ENCODE measurements around the gene GDAP2.

GDAP2 gene

DNA sequence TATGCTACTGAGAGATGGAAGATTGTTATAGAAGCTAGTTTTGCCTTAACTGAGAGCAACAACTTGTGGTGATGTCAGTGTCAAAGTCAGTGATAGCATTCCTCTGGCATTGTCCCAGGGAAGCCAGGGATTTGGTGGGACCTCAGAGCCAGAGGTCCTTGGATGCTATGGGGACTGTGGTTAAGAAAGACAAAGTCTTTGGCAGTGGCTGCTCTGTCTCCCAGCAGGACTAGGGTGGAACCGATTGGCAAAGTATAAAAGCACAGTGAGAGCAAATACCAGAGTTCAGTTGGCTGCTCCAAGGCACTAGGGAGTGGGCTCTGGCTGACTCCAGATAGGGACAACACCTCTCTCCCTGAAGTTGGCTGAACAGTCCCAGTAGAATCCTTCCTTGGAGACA, 104.8 kb downstream of the GDAP2 start:
- no peak for TF ChIP-seq Cebpa-rat (IDR thresholded peaks at IDR 0.05)
- no peak overlapping the region for H3K4me2 ChIP-seq
- H3K4me1 ChIP-seq: peaks cover 0 to 13% (median 0%) of the 10 kb centered on the region in 10 experiments; a peak in 8 of 20 replicates
- H4K20me1 ChIP-seq: no peaks in the 10 kb centered on the region
- no peak overlapping the region for H3K9ac ChIP-seq
- H3K36me3 ChIP-seq: no peaks in the 10 kb centered on the region
- H3K27ac ChIP-seq: no peak overlapping the region
- no peak overlapping the region for H3K4me3 ChIP-seq
- H3K9me3 ChIP-seq (replicated peaks in 1 of 11): peaks cover 22 to 29% (median 25%) of the 10 kb centered on the region in 11 experiments
- H3K27me3 ChIP-seq: no peaks in the 10 kb centered on the region

DNA sequence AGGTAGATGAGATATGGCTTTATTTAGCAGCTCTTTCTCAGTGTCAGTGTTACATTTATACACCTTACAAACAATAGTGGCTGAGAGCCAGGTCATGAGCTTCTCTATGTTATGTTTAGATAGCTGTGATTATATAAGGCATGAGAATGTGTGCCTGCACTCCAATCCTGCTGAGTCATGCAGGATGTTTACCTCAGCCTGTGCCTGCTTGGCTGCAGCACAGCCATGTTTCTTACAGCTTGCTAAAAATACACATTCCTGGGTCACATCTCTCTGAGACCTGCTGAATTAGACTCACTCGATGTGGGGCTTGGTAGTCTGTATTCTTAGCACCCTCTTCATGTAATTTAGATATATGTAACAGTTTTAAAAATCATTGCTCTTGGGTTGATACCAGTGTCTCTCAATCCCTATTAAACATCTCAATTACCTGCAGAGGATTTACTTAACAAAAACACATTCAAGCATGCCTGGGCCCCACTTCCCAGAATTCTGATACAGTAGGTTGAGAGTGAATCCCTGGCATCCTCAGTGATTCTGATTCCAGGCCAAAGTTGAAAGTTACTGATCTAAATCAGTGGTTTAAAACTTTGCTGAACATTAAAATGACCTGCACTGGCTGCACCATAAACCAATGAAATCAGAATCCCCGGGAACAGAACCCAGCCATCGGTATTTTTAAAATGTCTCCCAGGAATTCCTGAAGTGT, 107.5 kb downstream of the GDAP2 start:
- Histone ChIP-seq H3K4me2 (no peak overlapping the region), H3K9ac (no peak overlapping the region)

DNA sequence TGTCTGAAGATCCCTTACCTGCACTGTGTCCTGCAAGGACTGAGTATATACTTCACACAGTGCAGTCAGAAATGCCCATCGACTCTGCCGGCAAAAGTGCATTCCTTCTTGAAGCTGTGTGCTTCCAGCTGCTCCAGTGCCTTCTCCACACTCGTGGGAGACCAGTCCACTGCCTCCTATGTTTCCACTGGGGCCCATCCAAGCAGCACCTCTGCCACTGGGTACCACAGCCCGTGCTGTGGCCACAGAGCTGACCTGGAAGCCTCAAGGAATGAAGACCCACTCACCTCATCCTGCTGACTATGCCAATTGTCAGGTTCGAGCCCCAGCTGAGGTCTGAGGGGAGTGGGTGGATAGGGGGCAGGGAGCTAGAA, 108.1 kb downstream of the GDAP2 start:
- Histone ChIP-seq H3K9me3 (replicated peaks in 1 of 11) (peaks cover 22 to 38% (median 30%) of the 10 kb centered on the region in 11 experiments), H3K27me3 (no peaks in the 10 kb centered on the region), H3K36me3 (no peaks in the 10 kb centered on the region), H3K4me2 (no peak overlapping the region), H3K4me3 (no peak overlapping the region), H3K9ac (no peak overlapping the region), H3K27ac (no peak overlapping the region), H3K4me1 (peaks cover 0 to 6% (median 0%) of the 10 kb centered on the region in 10 experiments; a peak in 7 of 20 replicates), H4K20me1 (no peaks in the 10 kb centered on the region)
- TF ChIP-seq Cebpa-rat (IDR thresholded peaks at IDR 0.05): no peak

More for the DNA sequence above, 107.5 kb downstream of the GDAP2 start:
- Histone ChIP-seq H3K36me3 (no peaks in the 10 kb centered on the region), H3K4me3 (no peak overlapping the region), H4K20me1 (no peaks in the 10 kb centered on the region), H3K27ac (no peak overlapping the region), H3K27me3 (no peaks in the 10 kb centered on the region), H3K4me1 (peaks cover 0 to 12% (median 0%) of the 10 kb centered on the region in 10 experiments; a peak in 8 of 20 replicates), H3K9me3 (replicated peaks in 1 of 11) (peaks cover 22 to 38% (median 30%) of the 10 kb centered on the region in 11 experiments)
- TF ChIP-seq Cebpa-rat (IDR thresholded peaks at IDR 0.05): no peak

DNA sequence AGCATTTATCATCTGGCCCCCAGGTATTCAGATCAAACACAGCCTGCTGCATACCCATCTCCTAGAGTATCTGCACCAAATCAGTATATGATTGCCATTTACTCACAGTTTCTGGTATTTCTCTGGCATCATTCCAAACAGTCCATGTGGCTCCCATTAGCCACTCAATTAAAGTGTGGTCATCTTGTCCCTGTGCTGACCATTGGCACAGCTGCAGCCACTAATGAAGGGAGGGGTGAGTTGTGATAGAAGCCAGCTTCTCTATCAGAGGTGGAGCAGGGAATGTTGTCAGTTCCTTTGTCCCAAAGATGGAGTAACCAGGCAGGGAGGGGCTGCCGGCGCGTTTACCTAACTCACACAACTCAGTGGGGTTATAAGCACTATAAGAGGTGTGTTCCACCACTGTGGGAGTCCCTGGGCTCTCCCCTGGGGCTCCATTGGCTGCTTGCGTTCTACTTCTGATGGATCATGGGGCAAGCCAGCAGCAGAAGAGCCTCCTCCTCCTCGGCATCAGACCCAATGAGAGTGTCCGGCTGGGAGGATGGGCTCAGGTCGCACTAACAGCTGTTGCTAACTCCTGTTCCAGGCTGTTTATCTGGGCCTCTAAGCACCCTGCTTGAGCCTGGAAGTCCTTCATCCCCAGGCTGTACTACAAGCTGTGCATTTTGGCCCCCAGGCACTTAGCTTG, 108.6 kb downstream of the GDAP2 start:
- no peak for TF ChIP-seq Cebpa-rat (IDR thresholded peaks at IDR 0.05)
- Histone ChIP-seq H3K36me3 (no peaks in the 10 kb centered on the region), H3K4me1 (peaks cover 0 to under 1% (median 0%) of the 10 kb centered on the region in 10 experiments; a peak in 1 of 20 replicates), H3K9ac (no peak overlapping the region), H3K4me2 (no peak overlapping the region), H3K9me3 (replicated peaks in 1 of 11) (peaks cover 22 to 38% (median 30%) of the 10 kb centered on the region in 11 experiments), H4K20me1 (no peaks in the 10 kb centered on the region), H3K27ac (no peak overlapping the region), H3K27me3 (no peaks in the 10 kb centered on the region), H3K4me3 (no peak overlapping the region)

DNA sequence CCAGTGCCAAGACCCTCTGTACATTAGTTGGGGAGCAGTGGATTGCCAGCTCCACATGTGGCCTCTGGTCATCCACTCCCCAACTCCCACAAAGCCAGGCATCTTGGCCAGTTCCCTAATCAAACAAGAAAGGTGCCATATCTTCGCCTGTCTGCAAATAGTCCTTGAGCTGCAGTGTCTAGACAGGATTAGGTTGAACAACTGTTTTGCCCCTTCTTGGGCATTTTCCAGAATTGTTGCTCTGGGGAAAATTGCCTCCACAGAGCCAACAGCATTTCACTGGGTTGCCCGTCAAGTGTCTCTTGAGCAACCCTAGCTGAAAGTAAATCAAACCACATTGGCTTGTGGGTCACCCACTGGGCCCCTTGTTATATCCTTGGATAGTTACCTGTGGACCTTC, 109.3 kb downstream of the GDAP2 start:
- Histone ChIP-seq H3K36me3 (no peaks in the 10 kb centered on the region), H3K4me2 (no peak overlapping the region), H3K9me3 (replicated peaks in 1 of 11) (peaks cover 22 to 38% (median 30%) of the 10 kb centered on the region in 11 experiments), H3K4me1 (no peaks in the 10 kb centered on the region), H4K20me1 (no peaks in the 10 kb centered on the region), H3K27ac (no peak overlapping the region), H3K27me3 (no peaks in the 10 kb centered on the region), H3K9ac (no peak overlapping the region), H3K4me3 (no peak overlapping the region)
- no peak for TF ChIP-seq Cebpa-rat (IDR thresholded peaks at IDR 0.05)

DNA sequence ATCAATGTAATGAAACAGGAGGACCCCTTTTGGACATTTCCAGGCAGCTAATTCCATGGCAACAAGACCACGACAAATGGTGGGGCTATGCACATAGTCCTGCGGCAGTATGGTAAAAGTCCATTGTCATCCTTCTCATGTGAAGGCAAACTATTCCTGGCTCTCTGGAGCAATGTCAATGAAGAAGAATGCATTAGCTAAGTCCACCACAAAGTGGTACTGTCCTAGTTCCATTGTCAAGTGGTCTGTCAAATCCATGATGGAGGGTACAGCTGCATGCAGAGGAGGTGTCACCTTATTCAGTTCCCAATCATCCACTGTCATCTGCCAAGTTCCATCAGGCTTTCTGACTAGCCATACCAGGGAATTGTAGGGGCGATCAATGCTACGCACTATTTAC, 110.1 kb downstream of the GDAP2 start:
- Histone ChIP-seq H3K27ac (no peak overlapping the region), H4K20me1 (no peaks in the 10 kb centered on the region), H3K27me3 (no peaks in the 10 kb centered on the region)

DNA sequence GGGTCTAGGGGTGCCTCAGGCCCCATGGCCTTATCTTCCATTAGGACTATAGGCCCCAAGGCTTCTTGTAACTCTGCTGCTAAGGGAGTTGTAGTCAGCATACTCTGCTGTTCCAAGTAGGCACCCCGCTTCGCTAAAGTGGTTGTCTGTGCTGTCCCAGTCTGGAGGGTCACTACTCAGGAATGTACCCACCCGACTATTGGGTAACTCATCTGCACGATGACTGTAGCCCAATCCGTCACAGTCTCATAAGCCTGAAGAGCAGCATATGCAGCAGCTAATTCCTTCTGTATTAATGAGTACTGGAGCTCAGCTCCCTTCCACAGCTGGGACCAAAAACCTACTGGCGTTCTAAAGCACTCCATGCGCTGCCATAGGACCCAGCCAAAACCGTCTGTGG, 111.0 kb downstream of the GDAP2 start:
- no peak overlapping the region for H3K4me3 ChIP-seq
- H3K4me1 ChIP-seq: no peaks in the 10 kb centered on the region
- H3K9ac ChIP-seq: no peak overlapping the region
- H3K27me3 ChIP-seq: no peaks in the 10 kb centered on the region
- no peak overlapping the region for H3K4me2 ChIP-seq
- H4K20me1 ChIP-seq: no peaks in the 10 kb centered on the region
- no peaks in the 10 kb centered on the region for H3K36me3 ChIP-seq
- no peak overlapping the region for H3K27ac ChIP-seq
- H3K9me3 ChIP-seq (replicated peaks in 1 of 11): peaks cover 22 to 38% (median 30%) of the 10 kb centered on the region in 11 experiments
- no peak for TF ChIP-seq Cebpa-rat (IDR thresholded peaks at IDR 0.05)

More for the DNA sequence above, 110.1 kb downstream of the GDAP2 start:
- Histone ChIP-seq H3K4me3 (no peak overlapping the region), H3K4me1 (no peaks in the 10 kb centered on the region), H3K4me2 (no peak overlapping the region), H3K36me3 (no peaks in the 10 kb centered on the region), H3K9ac (no peak overlapping the region), H3K9me3 (replicated peaks in 1 of 11) (peaks cover 22 to 38% (median 30%) of the 10 kb centered on the region in 11 experiments)
- no peak for TF ChIP-seq Cebpa-rat (IDR thresholded peaks at IDR 0.05)

DNA sequence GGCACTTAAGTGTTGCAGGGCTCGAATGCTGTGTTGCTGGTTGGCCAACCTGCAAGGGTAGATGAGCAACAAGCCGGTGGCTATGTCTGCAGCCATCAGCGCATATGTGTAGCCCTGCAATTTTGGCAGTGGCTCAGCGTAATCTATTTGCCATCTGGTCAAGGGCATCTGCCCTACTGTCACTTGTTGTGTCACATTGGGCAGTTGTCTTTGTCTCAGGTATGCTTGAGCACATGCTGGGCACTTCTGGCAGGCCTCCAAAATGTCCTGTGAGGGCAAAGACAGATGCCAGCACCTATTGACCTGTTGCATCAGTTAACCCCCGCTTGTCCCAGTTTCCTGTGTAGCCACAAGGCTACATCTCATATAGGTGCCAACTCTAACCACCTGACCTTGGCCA, 111.8 kb downstream of the GDAP2 start:
- no peak overlapping the region for H3K27ac ChIP-seq

DNA sequence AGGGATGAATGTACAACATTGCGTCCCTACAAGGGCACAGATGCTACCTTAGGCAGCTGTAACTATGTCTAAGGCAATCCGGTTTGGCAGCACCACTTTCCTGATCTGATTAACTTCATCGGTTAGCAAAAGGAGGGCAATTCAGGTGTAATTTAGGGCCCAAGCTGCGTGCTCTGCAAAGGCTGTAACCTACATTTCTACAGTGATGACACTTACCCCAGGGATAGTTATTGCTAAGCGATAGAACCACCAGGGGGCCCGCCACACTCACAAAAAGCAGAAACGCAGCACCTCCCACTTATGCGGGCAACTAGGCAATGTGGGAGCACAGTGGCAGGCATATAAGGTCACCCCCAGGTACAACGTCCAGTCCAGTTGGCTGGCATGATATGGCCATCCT, 113.5 kb downstream of the GDAP2 start:
- Histone ChIP-seq H3K9me3 (replicated peaks in 1 of 11) (peaks cover 5 to 22% (median 12%) of the 10 kb centered on the region in 11 experiments; a peak in 21 of 22 replicates), H3K27ac (no peak overlapping the region), H3K4me2 (no peak overlapping the region), H3K9ac (no peak overlapping the region), H3K36me3 (no peaks in the 10 kb centered on the region), H3K27me3 (no peaks in the 10 kb centered on the region), H3K4me3 (no peak overlapping the region), H3K4me1 (no peaks in the 10 kb centered on the region), H4K20me1 (no peaks in the 10 kb centered on the region)
- TF ChIP-seq Cebpa-rat (IDR thresholded peaks at IDR 0.05): no peak

More for the DNA sequence above, 111.8 kb downstream of the GDAP2 start:
- Histone ChIP-seq H3K4me1 (no peaks in the 10 kb centered on the region), H3K9me3 (replicated peaks in 1 of 11) (peaks cover 22 to 38% (median 29%) of the 10 kb centered on the region in 11 experiments), H3K4me2 (no peak overlapping the region), H3K36me3 (no peaks in the 10 kb centered on the region), H3K9ac (no peak overlapping the region), H3K4me3 (no peak overlapping the region), H3K27me3 (no peaks in the 10 kb centered on the region), H4K20me1 (no peaks in the 10 kb centered on the region)
- no peak for TF ChIP-seq Cebpa-rat (IDR thresholded peaks at IDR 0.05)
